IPS DF 6.9 (cell line): ENCODE data around the gene NAALAD2.
A peak's percentile ranks its signal among the peaks of the same experiment; 100 is the strongest.
"Not testable (repeated sequence)": the region's sequence is repeated elsewhere in the genome, so short reads cannot be mapped to it uniquely, and the experiment has no call there.

Experiments used
- DNase-seq: peaks from one replicate; pipeline ENCODE4 v3.0.0-alpha.2; 2013; ENCODE audit warnings: low read depth, low spot score
- H3K27ac ChIP-seq: one replicate; pipeline ENCODE4 v1.5.1; 2013; ENCODE audit warnings: low read length, control low read depth
- H3K27me3 ChIP-seq: 2 replicates; pipeline ENCODE4 v1.6.1; 2013; ENCODE audit warnings: mild to moderate bottlenecking, low read length; ENCODE audit not compliant: control insufficient read depth, insufficient read depth
- H3K36me3 ChIP-seq: 2 replicates; pipeline ENCODE4 v1.6.1; 2013; ENCODE audit warnings: low read length; ENCODE audit not compliant: control insufficient read depth, insufficient read depth
- H3K4me1 ChIP-seq: 2 replicates; pipeline ENCODE4 v1.6.1; 2013; ENCODE audit warnings: low read length; ENCODE audit not compliant: control insufficient read depth, insufficient read depth
- H3K4me3 ChIP-seq: 2 replicates; pipeline ENCODE4 v1.5.1; 2013; ENCODE audit warnings: mild to moderate bottlenecking, low read length
- H3K9me3 ChIP-seq: 2 replicates; pipeline ENCODE4 v1.6.1; 2013; ENCODE audit warnings: low read length, inconsistent platforms; ENCODE audit not compliant: control insufficient read depth, insufficient read depth
- WGBS: extraction: QIAGEN DNeasy Blood & Tissue Kit; methylation state at CpG from one replicate; pipeline ENCODE4 v1.1.7; 2013; ENCODE audit warnings: mixed read lengths, missing lambda C conversion rate; ENCODE audit not compliant: insufficient read length, insufficient coverage; 5-methylcytosine and 5-hydroxymethylcytosine counted together

Gene NAALAD2

DNA sequence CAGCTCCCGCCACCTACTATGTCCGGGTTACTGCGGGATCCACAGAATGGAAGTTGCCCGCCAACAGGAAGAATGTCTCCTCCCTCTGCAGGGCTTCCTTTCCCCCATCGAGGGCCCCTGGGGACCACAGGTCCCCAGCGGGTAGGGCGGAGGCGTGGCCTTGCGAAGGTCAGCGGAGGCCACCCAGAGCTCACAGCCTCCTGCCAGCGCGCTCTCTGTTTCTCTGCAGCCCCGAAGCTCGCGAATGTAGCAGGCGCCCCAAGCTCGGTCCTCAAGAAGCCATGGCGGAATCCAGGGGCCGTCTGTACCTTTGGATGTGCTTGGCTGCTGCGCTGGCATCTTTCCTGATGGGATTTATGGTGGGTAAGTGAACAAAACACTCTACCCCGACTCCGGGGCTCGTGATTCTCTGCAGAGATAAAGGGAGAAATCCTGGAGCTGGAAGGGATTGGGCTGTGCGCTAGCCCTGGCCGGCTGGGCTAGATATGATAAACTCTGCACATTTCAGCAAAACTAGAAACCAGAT lies at the start of gene NAALAD2:
Gene NAALAD2, plus strand, starts transcription at position 186 of the 526 bp plus-strand sequence. Its CDS starts 96 bp downstream, at position 282.
- Histone ChIP-seq H3K4me3 (peak within 1 kb of the TSS; percentile 41; the same call in 1 of the 2 replicates), H3K27ac (no peak within 1 kb of the TSS), H3K36me3 (no peaks in the 10 kb centered on the region), H3K9me3 (no peaks in the 10 kb centered on the region), H3K27me3 (no peaks in the 10 kb centered on the region), H3K4me1 (no peaks in the 10 kb centered on the region; the same call in 1 of the 2 replicates)
- no CpG with 5 or more reads among the region's 25 CpGs for WGBS
- DNase-seq: peak; percentile 11

GRCh38 chr11:90085650-90086049 lies 48.8 kb upstream of the NAALAD2 start, which contains the start of gene UBTFL1:
UBTFL1 (plus strand) TSS chr11:90085950; CDS start chr11:90085950, 0 bp downstream.
- not testable (repeated sequence) for DNase-seq, H3K4me1 ChIP-seq, H3K27ac ChIP-seq, H3K27me3 ChIP-seq, H3K4me3 ChIP-seq, H3K36me3 ChIP-seq, H3K9me3 ChIP-seq
- WGBS: no CpG with 5 or more reads among the region's 3 CpGs

GRCh38 chr11:90088731-90089130 lies 45.7 kb upstream of the NAALAD2 start:
- H3K9me3 ChIP-seq, H3K36me3 ChIP-seq, H3K27me3 ChIP-seq, H3K4me3 ChIP-seq, H3K27ac ChIP-seq, H3K4me1 ChIP-seq, DNase-seq: not testable (repeated sequence)
- WGBS: no CpG with 5 or more reads among the region's 2 CpGs

DNA sequence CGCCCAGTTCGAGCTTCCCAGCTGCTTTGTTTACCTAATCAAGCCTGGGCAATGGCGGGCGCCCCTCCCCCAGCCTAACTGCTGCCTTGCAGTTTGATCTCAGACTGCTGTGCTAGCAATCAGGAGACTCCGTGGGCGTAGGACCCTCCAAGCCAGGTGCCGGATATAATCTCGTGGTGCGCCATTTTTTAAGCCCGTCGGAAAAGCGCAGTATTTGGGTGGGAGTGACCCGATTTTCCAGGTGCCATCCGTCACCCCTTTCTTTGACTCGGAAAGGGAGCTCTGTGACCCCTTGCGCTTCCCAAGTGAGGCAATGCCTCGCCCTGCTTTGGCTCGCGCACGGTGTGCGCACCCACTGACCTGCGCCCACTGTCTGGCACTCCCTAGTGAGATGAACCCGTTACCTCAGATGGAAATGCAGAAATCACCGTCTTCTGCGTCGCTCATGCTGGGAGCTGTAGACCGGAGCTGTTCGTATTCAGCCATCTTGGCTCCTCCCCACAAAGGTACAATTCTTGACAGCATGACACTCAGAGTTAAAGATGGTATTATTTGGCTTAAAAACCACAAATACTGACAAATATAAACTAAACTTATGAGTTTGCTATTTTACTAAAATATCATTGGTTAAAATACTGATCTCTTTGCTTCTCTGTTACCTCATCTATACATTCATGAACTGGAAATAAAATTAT lies 39.1 kb upstream of the NAALAD2 start:
- H3K27ac ChIP-seq, H3K9me3 ChIP-seq, H3K36me3 ChIP-seq, H3K4me3 ChIP-seq, DNase-seq, H3K27me3 ChIP-seq, H3K4me1 ChIP-seq: not testable (repeated sequence)
- WGBS: no CpG with 5 or more reads among the region's 28 CpGs

DNA sequence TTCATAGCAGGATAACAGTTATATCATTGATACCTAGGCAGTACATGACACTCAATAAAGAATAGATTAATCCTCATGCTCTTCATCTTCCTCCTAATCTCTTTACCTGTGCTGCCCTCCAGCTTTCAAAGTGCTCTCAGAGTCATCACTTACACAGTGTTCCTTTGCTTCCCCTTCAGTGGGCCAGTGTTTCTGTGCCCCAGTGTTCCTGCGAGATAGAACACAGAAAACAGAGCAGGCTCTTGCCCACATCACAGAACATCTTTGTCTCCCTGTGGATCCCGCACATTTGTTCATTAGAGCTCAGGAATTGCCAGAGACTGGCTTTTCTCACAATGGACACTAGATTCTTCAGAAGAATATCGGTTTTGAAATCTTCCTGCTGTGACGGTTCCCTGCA lies 36.2 kb upstream of the NAALAD2 start:
- H3K9me3 ChIP-seq, H3K4me3 ChIP-seq, H3K4me1 ChIP-seq, DNase-seq, H3K36me3 ChIP-seq, H3K27ac ChIP-seq, H3K27me3 ChIP-seq: not testable (repeated sequence)
- WGBS: no CpG with 5 or more reads among the region's 4 CpGs

DNA sequence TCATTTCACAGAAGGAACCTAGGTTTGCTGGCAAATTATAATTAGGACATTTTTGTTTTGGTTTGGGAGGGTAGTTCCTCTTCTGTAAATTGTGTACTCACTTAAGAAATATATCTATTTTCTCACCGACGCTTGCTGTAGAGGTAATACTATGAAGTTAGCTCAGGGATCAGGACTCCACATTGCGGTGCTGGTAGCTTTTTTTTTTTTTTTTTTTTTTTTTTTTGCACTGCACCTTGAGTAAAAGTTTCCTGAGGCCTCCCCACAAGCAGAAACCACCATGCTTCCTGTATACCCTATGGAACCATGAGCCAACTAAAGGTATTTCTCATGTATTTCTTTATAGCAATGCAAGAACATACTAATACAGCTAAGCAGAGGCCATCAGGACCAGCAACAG lies 34.0 kb upstream of the NAALAD2 start:
- Histone ChIP-seq H3K4me3 (no peak overlapping the region), H3K4me1 (no peaks in the 10 kb centered on the region), H3K36me3 (no peaks in the 10 kb centered on the region), H3K27ac (no peak overlapping the region), H3K9me3 (no peaks in the 10 kb centered on the region), H3K27me3 (no peaks in the 10 kb centered on the region)
- WGBS: no CpG with 5 or more reads among the region's 3 CpGs
- no peak for DNase-seq

DNA sequence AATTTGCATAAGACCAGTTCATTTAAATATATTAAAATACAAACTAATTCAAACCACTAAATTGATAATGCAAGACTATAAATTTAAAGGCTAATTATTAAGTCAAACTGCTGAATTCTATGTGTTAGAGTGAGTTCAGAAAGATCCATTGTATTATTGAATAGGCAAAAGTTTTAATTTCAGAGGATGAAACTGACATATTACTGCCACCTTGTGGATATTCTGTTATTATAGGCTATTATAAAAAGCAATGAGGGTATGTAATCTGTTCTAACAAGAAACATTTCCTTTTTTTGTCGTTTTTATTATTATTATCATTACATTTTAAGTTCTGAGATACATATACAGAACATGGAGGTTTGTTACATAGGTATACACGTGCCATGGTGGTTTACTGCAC lies 20.9 kb upstream of the NAALAD2 start:
- Histone ChIP-seq H3K9me3 (no peaks in the 10 kb centered on the region), H3K27ac (no peak overlapping the region), H3K36me3 (no peaks in the 10 kb centered on the region), H3K4me1 (no peaks in the 10 kb centered on the region), H3K27me3 (no peaks in the 10 kb centered on the region), H3K4me3 (no peak overlapping the region)
- WGBS: no CpG with 5 or more reads among the region's 2 CpGs
- no peak for DNase-seq

- no peaks in the 10 kb centered on the region for H3K9me3 ChIP-seq
- H3K36me3 ChIP-seq: no peaks in the 10 kb centered on the region
- no CpG with 5 or more reads among the region's 4 CpGs for WGBS
- no peaks in the 10 kb centered on the region for H3K27me3 ChIP-seq
- no peak overlapping the region for H3K27ac ChIP-seq
- H3K4me3 ChIP-seq: no peak overlapping the region
- no peak for DNase-seq
- H3K4me1 ChIP-seq: no peaks in the 10 kb centered on the region
These were observed 14.3 kb upstream of the NAALAD2 start for GRCh38 chr11:90120191-90120590.

DNA sequence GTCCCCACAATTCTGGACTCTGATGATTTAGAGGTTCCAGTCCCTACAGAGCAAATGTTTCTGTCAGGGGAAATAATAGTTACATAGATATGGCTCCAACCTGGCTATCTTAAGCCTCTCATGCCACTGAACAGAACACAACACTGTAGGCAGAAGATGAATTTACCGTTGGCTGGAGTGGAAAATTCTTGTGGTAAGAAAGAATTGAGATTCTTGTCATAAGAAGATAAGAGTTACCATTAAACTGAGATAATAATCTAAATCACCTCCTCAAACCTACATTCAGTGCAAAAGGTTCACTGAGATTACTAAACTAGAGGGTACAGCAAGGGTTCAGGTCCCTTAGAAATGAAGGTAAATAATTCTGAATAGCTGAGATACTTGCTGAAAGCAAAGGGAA lies 10.1 kb upstream of the NAALAD2 start:
- H3K9me3 ChIP-seq: no peaks in the 10 kb centered on the region
- H3K36me3 ChIP-seq: no peaks in the 10 kb centered on the region
- H3K27ac ChIP-seq: no peak overlapping the region
- no peaks in the 10 kb centered on the region for H3K4me1 ChIP-seq
- WGBS: no CpG with 5 or more reads among the region's 1 CpG
- DNase-seq: no peak
- no peak overlapping the region for H3K4me3 ChIP-seq
- no peaks in the 10 kb centered on the region for H3K27me3 ChIP-seq

DNA sequence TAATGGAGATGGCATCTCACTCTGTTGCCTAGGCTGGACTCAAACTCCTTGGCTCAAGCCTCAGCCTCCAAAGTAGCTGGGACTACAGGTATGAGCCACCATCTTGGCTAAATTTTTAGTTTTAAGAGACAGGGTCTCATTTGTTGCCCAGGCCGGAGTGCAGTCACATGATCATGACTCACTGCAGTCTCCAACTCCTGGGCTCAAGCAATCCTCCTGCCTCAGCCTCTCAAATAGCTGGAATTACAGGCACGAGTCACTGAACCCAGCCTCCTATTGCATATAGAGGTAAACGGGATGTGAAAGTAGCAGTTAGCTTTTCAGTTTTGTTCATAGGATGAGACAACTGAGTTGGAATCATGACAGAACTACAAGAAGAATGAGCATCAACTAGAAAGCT lies 9.5 kb upstream of the NAALAD2 start:
- no peak overlapping the region for H3K27ac ChIP-seq
- H3K27me3 ChIP-seq: no peaks in the 10 kb centered on the region
- WGBS: no CpG with 5 or more reads among the region's 3 CpGs
- H3K4me3 ChIP-seq: no peak overlapping the region
- no peaks in the 10 kb centered on the region for H3K36me3 ChIP-seq
- H3K9me3 ChIP-seq: no peaks in the 10 kb centered on the region
- DNase-seq: no peak
- no peaks in the 10 kb centered on the region for H3K4me1 ChIP-seq
